Measurements from ENCODE around the gene TIGD1.

GRCh38 chr2:232518844-232519243 is 31.5 kb downstream of the TIGD1 start:
- TF ChIP-seq, protein P1, sequence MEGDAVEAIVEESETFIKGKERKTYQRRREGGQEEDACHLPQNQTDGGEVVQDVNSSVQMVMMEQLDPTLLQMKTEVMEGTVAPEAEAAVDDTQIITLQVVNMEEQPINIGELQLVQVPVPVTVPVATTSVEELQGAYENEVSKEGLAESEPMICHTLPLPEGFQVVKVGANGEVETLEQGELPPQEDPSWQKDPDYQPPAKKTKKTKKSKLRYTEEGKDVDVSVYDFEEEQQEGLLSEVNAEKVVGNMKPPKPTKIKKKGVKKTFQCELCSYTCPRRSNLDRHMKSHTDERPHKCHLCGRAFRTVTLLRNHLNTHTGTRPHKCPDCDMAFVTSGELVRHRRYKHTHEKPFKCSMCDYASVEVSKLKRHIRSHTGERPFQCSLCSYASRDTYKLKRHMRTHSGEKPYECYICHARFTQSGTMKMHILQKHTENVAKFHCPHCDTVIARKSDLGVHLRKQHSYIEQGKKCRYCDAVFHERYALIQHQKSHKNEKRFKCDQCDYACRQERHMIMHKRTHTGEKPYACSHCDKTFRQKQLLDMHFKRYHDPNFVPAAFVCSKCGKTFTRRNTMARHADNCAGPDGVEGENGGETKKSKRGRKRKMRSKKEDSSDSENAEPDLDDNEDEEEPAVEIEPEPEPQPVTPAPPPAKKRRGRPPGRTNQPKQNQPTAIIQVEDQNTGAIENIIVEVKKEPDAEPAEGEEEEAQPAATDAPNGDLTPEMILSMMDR (IDR thresholded peaks at IDR 0.05) = no peak
- no peak for TF ChIP-seq POLR2A (IDR thresholded peaks at IDR 0.05)
